ENCODE results near the gene RNF157.
"Not testable (repeated sequence)": the region's sequence is repeated elsewhere in the genome, so short reads cannot be mapped to it uniquely, and the experiment has no call there.

Gene RNF157

GRCh38 chr17:76252967-76253766, 12.9 kb upstream of the RNF157 start:
- not testable (repeated sequence) for DNase-seq

- no peak for DNase-seq
Observed at GRCh38 chr17:76252040-76252954, 12.0 kb upstream of the RNF157 start.

- DNase-seq, result no peak
Observed at GRCh38 chr17:76251478-76252039, 11.3 kb upstream of the RNF157 start.

GRCh38 chr17:76250141-76250540, 9.8 kb upstream of the RNF157 start:
- DNase-seq, result no peak

GRCh38 chr17:76248013-76248782, 7.9 kb upstream of the RNF157 start:
- DNase-seq, result no peak

GRCh38 chr17:76247304-76247703, 7.0 kb upstream of the RNF157 start:
- no peak for DNase-seq

- DNase-seq, result no peak
Observed at GRCh38 chr17:76246080-76247066, 6.1 kb upstream of the RNF157 start.

GRCh38 chr17:76244721-76245120, 4.4 kb upstream of the RNF157 start:
- DNase-seq, result not testable (repeated sequence)

- DNase-seq, result no peak
Observed at GRCh38 chr17:76243826-76244679, 3.8 kb upstream of the RNF157 start.

GRCh38 chr17:76241691-76242255, 1.5 kb upstream of the RNF157 start:
- no peak for DNase-seq

GRCh38 chr17:76241204-76241538, 878 bp upstream of the RNF157 start:
- no peak for DNase-seq

GRCh38 chr17:76239538-76240274, 587 bp downstream of the RNF157 start:
- DNase-seq, result no peak

- DNase-seq, result no peak
Observed at GRCh38 chr17:76238847-76239537, 1.3 kb downstream of the RNF157 start.

- DNase-seq, result no peak
Observed at GRCh38 chr17:76237859-76238313, 2.4 kb downstream of the RNF157 start.

- no peak for DNase-seq
Observed at GRCh38 chr17:76236603-76237002, 3.7 kb downstream of the RNF157 start.

GRCh38 chr17:76235883-76236282, 4.4 kb downstream of the RNF157 start:
- no peak for DNase-seq

GRCh38 chr17:76234354-76234679, 6.0 kb downstream of the RNF157 start:
- DNase-seq, result no peak

- no peak for DNase-seq
Observed at GRCh38 chr17:76233588-76234353, 6.5 kb downstream of the RNF157 start.

All from NCI-H526 treated with DMSO at 0.1 percent for 48 hours (cell line).